DND-41 (cell line): ENCODE results near the gene HNRNPAB.

ENCODE experiments used
- ATAC-seq: fragments of 200-7000 bp; cut with Tn5 transposase; 3 replicates; pipeline ENCODE4 v1.9.1; 2021; ENCODE audit warnings: low read depth; ENCODE audit not compliant: insufficient read depth
- DNase-seq: peaks from one replicate; pipeline ENCODE4 v3.0.0-alpha.2; 2020
- H2AFZ ChIP-seq: 2 replicates; pipeline ENCODE4 v1.6.0; 2012; ENCODE audit warnings: low read depth, low read length
- H3K27ac ChIP-seq: 2 replicates; pipeline ENCODE4 v1.5.1; 2012; ENCODE audit warnings: low read length, inconsistent platforms
- H3K27me3 ChIP-seq: fragments of 200-600 bp; sonication (generic); 2 replicates; pipeline ENCODE4 v1.6.0; 2012; ENCODE audit warnings: low read length, mild to moderate bottlenecking, inconsistent platforms; ENCODE audit not compliant: insufficient read depth, poor library complexity
- H3K36me3 ChIP-seq: 2 replicates; pipeline ENCODE4 v1.5.1; 2012; ENCODE audit warnings: low read length, inconsistent platforms; ENCODE audit not compliant: insufficient read depth
- H3K4me1 ChIP-seq: 2 replicates; pipeline ENCODE4 v1.5.1; 2012; ENCODE audit warnings: mild to moderate bottlenecking, low read length; ENCODE audit not compliant: insufficient read depth
- H3K4me2 ChIP-seq: 2 replicates; pipeline ENCODE4 v1.6.0; 2012; ENCODE audit warnings: mild to moderate bottlenecking, moderate library complexity, low read length, inconsistent platforms; ENCODE audit not compliant: insufficient read depth
- H3K4me3 ChIP-seq, 2 experiments: fragments of 200-600 bp in 1 of 2; shearing (Covaris generic) in 1 of 2; 2 replicates each; pipeline ENCODE4 v1.5.1; 2012 to 2016; ENCODE audit warnings: inconsistent platforms in 2 of 2, low read length in 2 of 2, mild to moderate bottlenecking in 2 of 2, low read depth in 1 of 2, moderate library complexity in 1 of 2
- H3K79me2 ChIP-seq: 2 replicates; pipeline ENCODE4 v1.6.0; 2012; ENCODE audit warnings: low read length, inconsistent platforms; ENCODE audit not compliant: insufficient read depth
- H3K9ac ChIP-seq: 2 replicates; pipeline ENCODE4 v1.6.0; 2012; ENCODE audit warnings: low read depth, mild to moderate bottlenecking, inconsistent platforms, low read length, moderate library complexity
- H3K9me3 ChIP-seq: 2 replicates; pipeline ENCODE4 v1.5.1; 2012; ENCODE audit warnings: low read length, moderate library complexity, mild to moderate bottlenecking, inconsistent platforms; ENCODE audit not compliant: insufficient read depth, severe bottlenecking
- H4K20me1 ChIP-seq: 2 replicates; pipeline ENCODE4 v1.6.0; 2012; ENCODE audit warnings: low read length; ENCODE audit not compliant: insufficient read depth
- CTCF ChIP-seq: IDR thresholded peaks from 2 replicates; pipeline ENCODE4 v1.5.1; 2012; ENCODE audit warnings: borderline replicate concordance, low read length, moderate library complexity, mild to moderate bottlenecking; ENCODE audit not compliant: poor library complexity, severe bottlenecking; ENCODE audit errors: extremely low read depth
- EZH2 ChIP-seq: IDR thresholded peaks from 3 replicates; pipeline ENCODE4 v1.6.1; 2012; ENCODE audit warnings: borderline replicate concordance, low read depth, mild to moderate bottlenecking, moderate library complexity, low read length, inconsistent platforms; ENCODE audit not compliant: severe bottlenecking

HNRNPAB gene

GRCh38 chr5:178223196-178223773 is 19.0 kb downstream of the HNRNPAB start:
- Histone ChIP-seq H4K20me1 (peaks cover 28% of the 10 kb centered on the region; the same call in 1 of the 2 replicates), H3K36me3 (peaks cover 87% of the 10 kb centered on the region)

DNA sequence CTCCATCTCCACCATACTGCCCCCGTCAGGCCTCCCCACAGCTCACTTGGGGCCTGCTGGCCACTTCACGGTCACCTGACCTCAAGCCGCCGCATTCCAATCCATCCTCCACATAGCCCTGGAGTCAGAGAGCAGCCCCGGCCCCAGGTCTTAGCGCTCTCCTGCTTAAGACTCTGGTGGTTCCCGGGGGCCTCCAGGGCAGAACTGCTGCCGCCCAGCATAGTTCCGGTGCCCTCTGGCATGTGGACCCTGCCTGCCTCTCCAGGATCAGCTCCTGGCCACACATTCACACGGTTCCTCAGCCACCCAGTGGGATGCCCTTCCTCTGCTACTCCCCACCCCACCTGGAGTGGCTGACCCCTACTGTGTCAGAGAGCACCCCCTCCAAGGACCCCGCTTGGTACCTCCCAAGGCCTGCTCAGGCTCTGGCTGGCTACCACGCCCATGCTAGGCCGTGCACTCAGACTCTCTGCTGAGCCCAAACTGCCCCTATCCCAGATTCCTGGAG is 19.5 kb downstream of the HNRNPAB start:
- H4K20me1 ChIP-seq: peaks cover 32% of the 10 kb centered on the region; the same call in 1 of the 2 replicates

More at GRCh38 chr5:178223196-178223773, 19.0 kb downstream of the HNRNPAB start:
- ATAC-seq (no peak), DNase-seq (no peak)
- no peaks in the 10 kb centered on the region for H3K9me3 ChIP-seq
- peaks cover 6% of the 10 kb centered on the region; the same call in 1 of the 2 replicates for H3K79me2 ChIP-seq
- no peak overlapping the region for H3K4me3 ChIP-seq
- H2AFZ ChIP-seq: no peak overlapping the region
- no peaks in the 10 kb centered on the region for H3K4me1 ChIP-seq
- TF ChIP-seq EZH2: no peak
- no peak for TF ChIP-seq CTCF
- H3K4me2 ChIP-seq: no peak overlapping the region
- H3K27ac ChIP-seq: no peak overlapping the region
- no peaks in the 10 kb centered on the region for H3K27me3 ChIP-seq
- H3K9ac ChIP-seq: no peak overlapping the region

GRCh38 chr5:178224403-178224802 is 20.1 kb downstream of the HNRNPAB start:
- Histone ChIP-seq H4K20me1 (peaks cover 35% of the 10 kb centered on the region), H3K27ac (no peak overlapping the region), H3K27me3 (no peaks in the 10 kb centered on the region), H3K4me2 (no peak overlapping the region), H3K4me3 (no peak overlapping the region), H3K9ac (no peak overlapping the region), H3K79me2 (peaks cover 14% of the 10 kb centered on the region), H3K36me3 (peaks cover 89% of the 10 kb centered on the region), H3K4me1 (no peaks in the 10 kb centered on the region), H3K9me3 (no peaks in the 10 kb centered on the region), H2AFZ (no peak overlapping the region)
- ATAC-seq (0 out of 3 replicates have a peak, but pooled peaks have one; percentile 13), DNase-seq (no peak)
- TF ChIP-seq EZH2 (no peak), CTCF (no peak)

More for the DNA sequence above, 19.5 kb downstream of the HNRNPAB start:
- H3K4me1 ChIP-seq: no peaks in the 10 kb centered on the region
- ATAC-seq (peak; percentile 25; the same call in 1 of the 3 replicates), DNase-seq (no peak)
- H3K9me3 ChIP-seq: no peaks in the 10 kb centered on the region
- peaks cover 10% of the 10 kb centered on the region; the same call in 1 of the 2 replicates for H3K79me2 ChIP-seq
- TF ChIP-seq EZH2: no peak
- TF ChIP-seq CTCF: no peak
- no peak overlapping the region for H3K27ac ChIP-seq
- no peak overlapping the region for H3K4me2 ChIP-seq
- H3K9ac ChIP-seq: no peak overlapping the region
- no peaks in the 10 kb centered on the region for H3K27me3 ChIP-seq
- peaks cover 87% of the 10 kb centered on the region for H3K36me3 ChIP-seq
- H2AFZ ChIP-seq: no peak overlapping the region
- no peak overlapping the region for H3K4me3 ChIP-seq

DNA sequence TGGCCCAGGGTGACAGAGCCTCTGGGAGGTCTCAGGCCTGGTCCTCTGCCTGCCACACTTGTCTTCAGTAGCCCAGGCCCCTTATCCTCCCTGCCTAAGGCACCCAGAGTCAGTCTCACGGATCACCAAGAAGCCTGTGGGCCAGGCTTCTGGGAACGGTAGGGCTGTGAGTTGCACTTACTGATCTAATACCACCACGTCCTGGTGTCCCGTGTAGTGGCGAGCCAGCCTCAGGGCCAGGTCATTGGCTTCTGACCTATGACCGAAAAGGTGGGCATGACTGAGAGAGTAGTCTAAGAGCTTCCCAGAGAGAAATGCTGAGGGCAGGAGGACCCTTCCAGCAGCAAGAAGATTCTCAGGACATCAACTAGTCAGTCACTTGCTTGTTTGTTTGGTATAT is 20.8 kb downstream of the HNRNPAB start:
- ATAC-seq: no peak
- Histone ChIP-seq H3K4me3 (no peak overlapping the region), H3K36me3 (peaks cover 90% of the 10 kb centered on the region)

More for the DNA sequence above, 20.8 kb downstream of the HNRNPAB start:
- Histone ChIP-seq H3K4me2 (no peak overlapping the region), H3K4me1 (peaks cover 6% of the 10 kb centered on the region; the same call in 1 of the 2 replicates), H3K9me3 (no peaks in the 10 kb centered on the region), H3K9ac (no peak overlapping the region), H3K27ac (no peak overlapping the region), H3K27me3 (no peaks in the 10 kb centered on the region), H4K20me1 (peaks cover 43% of the 10 kb centered on the region), H2AFZ (no peak overlapping the region), H3K79me2 (peaks cover 22% of the 10 kb centered on the region)
- DNase-seq: no peak
- TF ChIP-seq EZH2 (no peak), CTCF (no peak)
